Lung (tissue), 12 donors: ENCODE data around the gene CLN6. TPM values are rescaled to one million over a fixed set of nuclear protein-coding genes. Genes with fewer than 3 reads are reported as not detected.

Experiments used
- ATAC-seq: fragments of 200-7000 bp; cut with Tn5 transposase; one replicate; pipeline ENCODE4 v1.9.1; 2020; ENCODE audit warnings: moderate number of reproducible peaks; ENCODE audit not compliant: insufficient read depth, low FRiP score
- DNase-seq, 3 donors: peaks; one replicate each; pipeline ENCODE4 v3.0.0-alpha.2; 2013 to 2017
- H3K27ac ChIP-seq, 2 donors: one replicate each; pipeline ENCODE4 v1.5.1; 2013; ENCODE audit warnings: mild to moderate bottlenecking in 2 of 2, moderate library complexity in 2 of 2, control low read depth in 1 of 2, inconsistent platforms in 1 of 2, low read depth in 1 of 2, low read length in 1 of 2
- H3K27me3 ChIP-seq, 3 donors: one replicate each; pipeline ENCODE4 v1.5.1; 2013; ENCODE audit warnings: low read length in 2 of 3; ENCODE audit not compliant: control insufficient read depth in 3 of 3, insufficient read depth in 3 of 3
- H3K36me3 ChIP-seq, 4 donors: one replicate each; pipeline ENCODE4 v1.5.1; 2013; ENCODE audit warnings: low read length in 4 of 4, mild to moderate bottlenecking in 1 of 4, moderate library complexity in 1 of 4; ENCODE audit not compliant: control insufficient read depth in 4 of 4, insufficient read depth in 4 of 4
- H3K4me1 ChIP-seq, 5 donors: one replicate each; pipeline ENCODE4 v1.5.1; 2013; ENCODE audit warnings: low read length in 5 of 5, mild to moderate bottlenecking in 2 of 5, moderate library complexity in 1 of 5; ENCODE audit not compliant: control insufficient read depth in 5 of 5, insufficient read depth in 5 of 5
- H3K4me3 ChIP-seq: one replicate; pipeline ENCODE4 v1.5.1; 2013; ENCODE audit warnings: mild to moderate bottlenecking, control low read depth, moderate library complexity
- H3K9ac ChIP-seq, 2 donors: one replicate each; pipeline ENCODE4 v1.5.1; 2013; ENCODE audit warnings: low read length in 2 of 2, control low read depth in 1 of 2; ENCODE audit not compliant: insufficient read depth in 1 of 2
- H3K9me3 ChIP-seq, 4 donors: one replicate each; pipeline ENCODE4 v1.5.1; 2013; ENCODE audit warnings: low read length in 3 of 4, mild to moderate bottlenecking in 1 of 4, moderate library complexity in 1 of 4; ENCODE audit not compliant: control insufficient read depth in 4 of 4, insufficient read depth in 3 of 4
- CTCF ChIP-seq: IDR thresholded peaks from 2 replicates; pipeline ENCODE4 v1.5.1; 2012; ENCODE audit warnings: mild to moderate bottlenecking; ENCODE audit errors: control extremely low read depth, extremely low read depth
- WGBS, 2 donors: extraction: QIAGEN DNeasy Blood & Tissue Kit; methylation state at CpG; one replicate each; pipeline ENCODE4 v1.1.7; 2013; 5-methylcytosine and 5-hydroxymethylcytosine counted together
- polyA plus RNA-seq, 2 donors: library from polyadenylated mRNA; stranded (reverse); fragments of 200-250 nt; gene quantifications; one replicate each; pipeline ENCODE4 v1.2.1, GENCODE V29; 2013
- total RNA-seq, 2 donors: library from RNA; depleted of rRNA in 1 of 2; stranded (reverse); fragments of >200 nt in 1 of 2; gene quantifications; one replicate each; pipeline ENCODE4 v1.2.1, GENCODE V29; 2014 to 2021
- donor health status: control.
- donor health status: control.
- donor health status: Bipolar disorder and iron deficiency.
- donor health status: healthy.
- donor health status: DM: yes; HTN: yes; CAD: no.

Gene CLN6
- total and polyA plus RNA-seq, 4 donors: 13.9 to 48.9 (median 42.2) TPM

GRCh38 chr15:68191555-68191954 is 38.0 kb downstream of the CLN6 start:
- Histone ChIP-seq H3K27ac (no peak overlapping the region), H3K9me3 (no peaks in the 10 kb centered on the region), H3K36me3 (peaks cover 2 to 35% (median 21%) of the 10 kb centered on the region in 4 donors), H3K4me1 (peaks cover 0 to 13% (median 12%) of the 10 kb centered on the region in 5 donors), H3K9ac (no peak overlapping the region), H3K27me3 (no peaks in the 10 kb centered on the region), H3K4me3 (no peak overlapping the region)
- no peak for DNase-seq
- 54 to 75% methylated on average over 3 of the region's 3 CpGs for WGBS, 2 donors
- no peak for ATAC-seq
- TF ChIP-seq CTCF: no peak

GRCh38 chr15:68190048-68190447 is 39.5 kb downstream of the CLN6 start:
- Histone ChIP-seq H3K36me3 (peaks cover 8 to 40% (median 25%) of the 10 kb centered on the region in 4 donors), H3K9me3 (no peaks in the 10 kb centered on the region), H3K27me3 (no peaks in the 10 kb centered on the region), H3K27ac (no peak overlapping the region), H3K4me1 (peaks cover 0 to 15% (median 12%) of the 10 kb centered on the region in 5 donors), H3K9ac (no peak overlapping the region), H3K4me3 (no peak overlapping the region)
- ATAC-seq (no peak), DNase-seq (no peak)
- 87 to 90% methylated on average over 4 of the region's 4 CpGs for WGBS, 2 donors
- TF ChIP-seq CTCF: no peak

GRCh38 chr15:68188647-68189046 is 40.9 kb downstream of the CLN6 start:
- TF ChIP-seq CTCF: no peak
- Histone ChIP-seq H3K36me3 (peaks cover 18 to 50% (median 30%) of the 10 kb centered on the region in 4 donors), H3K4me3 (no peak overlapping the region), H3K4me1 (peaks cover 0 to 15% (median 12%) of the 10 kb centered on the region in 5 donors), H3K9me3 (no peaks in the 10 kb centered on the region), H3K27ac (no peak overlapping the region), H3K9ac (no peak overlapping the region), H3K27me3 (no peaks in the 10 kb centered on the region)
- 75 to 92% methylated on average over 2 of the region's 2 CpGs for WGBS, 2 donors
- ATAC-seq (no peak), DNase-seq (no peak)

- peaks cover 0 to 15% (median 5%) of the 10 kb centered on the region in 5 donors for H3K4me1 ChIP-seq
- TF ChIP-seq CTCF: no peak
- H3K27ac ChIP-seq: peak overlapping the region in 1 of 2 donors; percentile 57
- ATAC-seq (no peak), DNase-seq (peak; percentile 81 to 91 (median 89))
- no peaks in the 10 kb centered on the region for H3K9me3 ChIP-seq
- WGBS, 2 donors: 52 to 74% methylated on average over 9 of the region's 9 CpGs
- no peak overlapping the region for H3K4me3 ChIP-seq
- peaks cover 20 to 49% (median 27%) of the 10 kb centered on the region in 4 donors for H3K36me3 ChIP-seq
- no peak overlapping the region for H3K9ac ChIP-seq
- H3K27me3 ChIP-seq: no peaks in the 10 kb centered on the region
Measured at GRCh38 chr15:68187559-68187958, 42.0 kb downstream of the CLN6 start.
